HG03139 (cell line): ENCODE measurements around the gene CLK3.

Experiments used
- ATAC-seq: cut with Tn5 transposase; IDR thresholded peaks from one replicate; pipeline ENCODE4 v1.9.1; 2021; ENCODE audit not compliant: unreplicated experiment

CLK3 gene

GRCh38 chr15:74603026-74603788 is 12.4 kb upstream of the CLK3 start:
- ATAC-seq, result no peak

GRCh38 chr15:74603789-74604705 is 11.6 kb upstream of the CLK3 start:
- ATAC-seq, result no peak

GRCh38 chr15:74604983-74605794 is 10.4 kb upstream of the CLK3 start:
- ATAC-seq, result no peak

GRCh38 chr15:74605795-74606150 is 9.9 kb upstream of the CLK3 start:
- no peak for ATAC-seq

- no peak for ATAC-seq
Observed at GRCh38 chr15:74608786-74609185, 6.8 kb upstream of the CLK3 start.

- ATAC-seq, result no peak
Observed at GRCh38 chr15:74609938-74610301, 5.7 kb upstream of the CLK3 start.

GRCh38 chr15:74610302-74610951 is 5.2 kb upstream of the CLK3 start:
- ATAC-seq, result no peak

- no peak for ATAC-seq
Observed at GRCh38 chr15:74611341-74611740, 4.3 kb upstream of the CLK3 start.

GRCh38 chr15:74611834-74612233 is 3.8 kb upstream of the CLK3 start:
- no peak for ATAC-seq

GRCh38 chr15:74612677-74613076 is 3.0 kb upstream of the CLK3 start:
- ATAC-seq, result no peak

GRCh38 chr15:74613089-74613952 is 2.3 kb upstream of the CLK3 start:
- no peak for ATAC-seq

GRCh38 chr15:74613953-74614743 is 1.5 kb upstream of the CLK3 start:
- ATAC-seq, result no peak

- ATAC-seq, result peak; percentile 36
Observed at GRCh38 chr15:74614744-74615507, 710 bp upstream of the CLK3 start.

GRCh38 chr15:74616366-74616939 is 817 bp downstream of the CLK3 start:
- ATAC-seq, result no peak

GRCh38 chr15:74616996-74617395 is 1.4 kb downstream of the CLK3 start:
- ATAC-seq, result no peak

- no peak for ATAC-seq
Observed at GRCh38 chr15:74618841-74619596, 3.4 kb downstream of the CLK3 start.

GRCh38 chr15:74619916-74620635 is 4.4 kb downstream of the CLK3 start:
- no peak for ATAC-seq
